H9 (cell line): ENCODE data around the gene SC5D. TPM values are rescaled to one million over a fixed set of nuclear protein-coding genes. Genes with fewer than 3 reads are reported as not detected.

ENCODE experiments used
- DNase-seq: peaks from one replicate; pipeline ENCODE4 v3.0.0-alpha.2; 2017
- H2AFZ ChIP-seq: one replicate; pipeline ENCODE4 v1.6.1; 2013; ENCODE audit warnings: mild to moderate bottlenecking, low read length, control low read depth, moderate library complexity
- H2AK5ac ChIP-seq: 2 replicates; pipeline ENCODE4 v1.6.1; 2013; ENCODE audit warnings: low read length, control low read depth, mixed read lengths; ENCODE audit not compliant: insufficient read length
- H2BK120ac ChIP-seq: one replicate; pipeline ENCODE4 v1.6.1; 2013; ENCODE audit warnings: low read depth, mild to moderate bottlenecking, low read length, control low read depth, inconsistent platforms; ENCODE audit not compliant: poor library complexity, severe bottlenecking
- H2BK12ac ChIP-seq: 2 replicates; pipeline ENCODE4 v1.6.1; 2013; ENCODE audit warnings: low read length, control low read depth, mixed read lengths, low read depth; ENCODE audit not compliant: insufficient read length
- H2BK15ac ChIP-seq: 2 replicates; pipeline ENCODE4 v1.6.1; 2013; ENCODE audit warnings: low read depth, low read length, control low read depth
- H2BK20ac ChIP-seq: one replicate; pipeline ENCODE4 v1.6.1; 2013; ENCODE audit warnings: low read depth, mild to moderate bottlenecking, low read length, control low read depth, inconsistent platforms; ENCODE audit not compliant: poor library complexity, severe bottlenecking
- H2BK5ac ChIP-seq: 2 replicates; pipeline ENCODE4 v1.6.1; 2013; ENCODE audit warnings: low read length, control low read depth, mixed read lengths; ENCODE audit not compliant: insufficient read length
- H3K14ac ChIP-seq: 2 replicates; pipeline ENCODE4 v1.6.1; 2013; ENCODE audit warnings: low read length, control low read depth; ENCODE audit not compliant: insufficient read depth
- H3K18ac ChIP-seq: 2 replicates; pipeline ENCODE4 v1.6.1; 2013; ENCODE audit warnings: low read depth, mild to moderate bottlenecking, mixed read lengths, low read length, control low read depth; ENCODE audit not compliant: insufficient read length
- H3K23ac ChIP-seq: 2 replicates; pipeline ENCODE4 v1.6.1; 2013; ENCODE audit warnings: low read length, control low read depth, mixed read lengths, low read depth; ENCODE audit not compliant: insufficient read length
- H3K23me2 ChIP-seq: 2 replicates; pipeline ENCODE4 v1.6.1; 2013; ENCODE audit warnings: low read depth, mild to moderate bottlenecking, mixed read lengths, low read length, control low read depth; ENCODE audit not compliant: insufficient read length, poor library complexity, severe bottlenecking
- H3K27ac ChIP-seq: 2 replicates; pipeline ENCODE4 v1.5.1; 2013; ENCODE audit warnings: low read length, control low read depth, mixed read lengths, low read depth; ENCODE audit not compliant: insufficient read length
- H3K27me3 ChIP-seq: 2 replicates; pipeline ENCODE4 v1.6.1; 2013; ENCODE audit warnings: low read length, control low read depth, inconsistent platforms; ENCODE audit not compliant: insufficient read depth
- H3K4ac ChIP-seq: 2 replicates; pipeline ENCODE4 v1.6.1; 2013; ENCODE audit warnings: low read depth, mild to moderate bottlenecking, control low read depth, inconsistent platforms, low read length, moderate library complexity
- H3K4me1 ChIP-seq: 2 replicates; pipeline ENCODE4 v1.6.1; 2013; ENCODE audit warnings: low read length, control low read depth, inconsistent platforms; ENCODE audit not compliant: insufficient read depth
- H3K4me2 ChIP-seq: 2 replicates; pipeline ENCODE4 v1.6.1; 2013; ENCODE audit warnings: low read length, control low read depth, mixed read lengths; ENCODE audit not compliant: insufficient read length, insufficient read depth
- H3K56ac ChIP-seq: 2 replicates; pipeline ENCODE4 v1.6.1; 2013; ENCODE audit warnings: low read depth, mild to moderate bottlenecking, mixed read lengths, low read length, control low read depth; ENCODE audit not compliant: insufficient read length
- H3K79me1 ChIP-seq: 2 replicates; pipeline ENCODE4 v1.6.1; 2013; ENCODE audit warnings: low read depth, mild to moderate bottlenecking, moderate library complexity, low read length, control low read depth, inconsistent platforms; ENCODE audit not compliant: insufficient read depth, poor library complexity, severe bottlenecking
- H3K79me2 ChIP-seq: 2 replicates; pipeline ENCODE4 v1.6.1; 2013; ENCODE audit warnings: low read length, control low read depth, inconsistent platforms; ENCODE audit not compliant: insufficient read depth
- H3K9ac ChIP-seq: 2 replicates; pipeline ENCODE4 v1.6.1; 2013; ENCODE audit warnings: low read length, control low read depth, mixed read lengths; ENCODE audit not compliant: insufficient read length; ENCODE audit errors: extremely low read depth
- H3K9me3 ChIP-seq: one replicate; pipeline ENCODE4 v1.6.1; 2013; ENCODE audit warnings: low read depth, low read length, inconsistent platforms; ENCODE audit not compliant: control insufficient read depth
- H3T11ph ChIP-seq: one replicate; pipeline ENCODE4 v1.6.1; 2013; ENCODE audit warnings: mild to moderate bottlenecking, low read length, control low read depth, inconsistent platforms
- H4K20me1 ChIP-seq: one replicate; pipeline ENCODE4 v1.6.1; 2013; ENCODE audit not compliant: control insufficient read depth, insufficient read length, insufficient read depth
- H4K5ac ChIP-seq: 2 replicates; pipeline ENCODE4 v1.6.1; 2013; ENCODE audit warnings: low read depth, mild to moderate bottlenecking, mixed read lengths, low read length, control low read depth; ENCODE audit not compliant: insufficient read length
- H4K8ac ChIP-seq: replicated peaks from 2 replicates; pipeline ENCODE4 v1.6.1; 2013; ENCODE audit warnings: low read length, control low read depth, mixed read lengths, low read depth; ENCODE audit not compliant: insufficient read length
- H4K91ac ChIP-seq: 2 replicates; pipeline ENCODE4 v1.6.1; 2013; ENCODE audit warnings: low read depth, mild to moderate bottlenecking, moderate library complexity, mixed read lengths, low read length, control low read depth; ENCODE audit not compliant: insufficient read length
- H3K27ac Mint-ChIP-seq, 3 experiments: 2 replicates in 2 of 3; 3 replicates in 1 of 3; pipeline ENCODE4 v1.8.0; 2020 to 2021; ENCODE audit warnings: mixed read lengths in 3 of 3, mild to moderate bottlenecking in 1 of 3, moderate library complexity in 1 of 3
- H3K27me3 Mint-ChIP-seq: 2 replicates; pipeline ENCODE4 v1.8.0; 2021; ENCODE audit warnings: low read depth, mild to moderate bottlenecking, moderate library complexity, mixed read lengths
- H3K36me3 Mint-ChIP-seq, 3 experiments: 2 replicates in 2 of 3; 3 replicates in 1 of 3; pipeline ENCODE4 v1.8.0; 2020 to 2021; ENCODE audit warnings: low read depth in 3 of 3, mixed read lengths in 3 of 3; ENCODE audit not compliant: insufficient read depth in 1 of 3
- H3K4me1 Mint-ChIP-seq, 2 experiments: 2 replicates each; pipeline ENCODE4 v1.8.0; 2020; ENCODE audit warnings: mixed read lengths in 2 of 2
- H3K4me3 Mint-ChIP-seq, 2 experiments: 2 replicates in 1 of 2; 3 replicates in 1 of 2; pipeline ENCODE4 v1.8.0; 2020 to 2021; ENCODE audit warnings: mild to moderate bottlenecking in 2 of 2, mixed read lengths in 2 of 2, moderate library complexity in 1 of 2
- H3K9me3 Mint-ChIP-seq, 2 experiments: 2 replicates in 1 of 2; 3 replicates in 1 of 2; pipeline ENCODE4 v1.8.0; 2020; ENCODE audit warnings: mild to moderate bottlenecking in 2 of 2, mixed read lengths in 2 of 2, moderate library complexity in 1 of 2
- total RNA-seq: library from RNA; stranded (reverse); gene quantifications from 2 replicates; pipeline ENCODE4 v1.2.1, GENCODE V29; 2021
- TF ChIP-seq, protein P1 (sequence below): fragments of 200-600 bp; sonication (generic); conservative IDR thresholded peaks from 3 replicates; pipeline ENCODE4 v1.8.0; 2021; ENCODE audit warnings: antibody characterized with exemption, mild to moderate bottlenecking

SC5D gene
- total RNA-seq, 1 experiment from 2014 or later: 92.0 TPM

GRCh38 chr11:121253951-121254350, 38.6 kb upstream of the SC5D start:
- Histone ChIP-seq H3K79me1 (no peaks in the 10 kb centered on the region), H3K9me3 (peaks cover 5% of the 10 kb centered on the region), H4K20me1 (no peaks in the 10 kb centered on the region), H2AK5ac (no peak overlapping the region), H2BK120ac (no peak overlapping the region), H3K9ac (no peak overlapping the region), H3K14ac (no peak overlapping the region), H2AFZ (no peak overlapping the region), H3K23me2 (no peaks in the 10 kb centered on the region), H3T11ph (no peak overlapping the region), H2BK5ac (no peak overlapping the region), H3K27me3 (no peaks in the 10 kb centered on the region), H3K79me2 (no peaks in the 10 kb centered on the region), H3K56ac (no peak overlapping the region), H3K23ac (no peak overlapping the region), H3K27ac (no peak overlapping the region), H4K91ac (no peak overlapping the region), H3K4ac (no peak overlapping the region), H4K8ac (no peak overlapping the region), H3K18ac (no peak overlapping the region), H2BK15ac (no peak overlapping the region), H3K4me2 (no peak overlapping the region), H2BK20ac (no peak overlapping the region), H4K5ac (no peak overlapping the region), H2BK12ac (no peak overlapping the region), H3K4me1 (peaks cover 3% of the 10 kb centered on the region; the same call in 1 of the 2 replicates)
- Mint-ChIP-seq H3K4me3 (no peak overlapping the region), H3K4me1 (peaks cover 31 to 32% of the 10 kb centered on the region in 2 experiments), H3K27ac (no peak overlapping the region), H3K9me3 (peaks cover 13 to 20% of the 10 kb centered on the region in 2 experiments), H3K27me3 (no peaks in the 10 kb centered on the region), H3K36me3 (peaks cover 0 to 16% (median 7%) of the 10 kb centered on the region in 3 experiments; a peak in 5 of 7 replicates)
- DNase-seq: no peak
- TF ChIP-seq, protein P1, sequence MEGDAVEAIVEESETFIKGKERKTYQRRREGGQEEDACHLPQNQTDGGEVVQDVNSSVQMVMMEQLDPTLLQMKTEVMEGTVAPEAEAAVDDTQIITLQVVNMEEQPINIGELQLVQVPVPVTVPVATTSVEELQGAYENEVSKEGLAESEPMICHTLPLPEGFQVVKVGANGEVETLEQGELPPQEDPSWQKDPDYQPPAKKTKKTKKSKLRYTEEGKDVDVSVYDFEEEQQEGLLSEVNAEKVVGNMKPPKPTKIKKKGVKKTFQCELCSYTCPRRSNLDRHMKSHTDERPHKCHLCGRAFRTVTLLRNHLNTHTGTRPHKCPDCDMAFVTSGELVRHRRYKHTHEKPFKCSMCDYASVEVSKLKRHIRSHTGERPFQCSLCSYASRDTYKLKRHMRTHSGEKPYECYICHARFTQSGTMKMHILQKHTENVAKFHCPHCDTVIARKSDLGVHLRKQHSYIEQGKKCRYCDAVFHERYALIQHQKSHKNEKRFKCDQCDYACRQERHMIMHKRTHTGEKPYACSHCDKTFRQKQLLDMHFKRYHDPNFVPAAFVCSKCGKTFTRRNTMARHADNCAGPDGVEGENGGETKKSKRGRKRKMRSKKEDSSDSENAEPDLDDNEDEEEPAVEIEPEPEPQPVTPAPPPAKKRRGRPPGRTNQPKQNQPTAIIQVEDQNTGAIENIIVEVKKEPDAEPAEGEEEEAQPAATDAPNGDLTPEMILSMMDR: no peak
